Epidermal melanocyte (primary cell): ENCODE measurements around the gene NEURL1.

Experiments used
- DNase-seq: peaks from one replicate; pipeline ENCODE4 v3.0.0; 2011; ENCODE audit warnings: low spot score; ENCODE audit not compliant: insufficient read length

NEURL1 gene

GRCh38 chr10:103582331-103583123 lies 89.0 kb downstream of the NEURL1 start:
- DNase-seq, result no peak

GRCh38 chr10:103583871-103584215 lies 90.3 kb downstream of the NEURL1 start:
- no peak for DNase-seq

- DNase-seq, result no peak
These were observed 90.9 kb downstream of the NEURL1 start for GRCh38 chr10:103584216-103585010.

- no peak for DNase-seq
These were observed 91.5 kb downstream of the NEURL1 start for GRCh38 chr10:103585011-103585405.

GRCh38 chr10:103587073-103587472 lies 93.6 kb downstream of the NEURL1 start:
- no peak for DNase-seq

- DNase-seq, result no peak
These were observed 95.6 kb downstream of the NEURL1 start for GRCh38 chr10:103589074-103589630.

- DNase-seq, result no peak
These were observed 96.6 kb downstream of the NEURL1 start for GRCh38 chr10:103590060-103590459.

- no peak for DNase-seq
These were observed 97.3 kb downstream of the NEURL1 start for GRCh38 chr10:103590744-103591291.

GRCh38 chr10:103592186-103593021 lies 98.9 kb downstream of the NEURL1 start:
- DNase-seq, result peak; percentile 76

GRCh38 chr10:103593022-103593570 lies 99.6 kb downstream of the NEURL1 start:
- DNase-seq, result no peak

- no peak for DNase-seq
These were observed 102.6 kb downstream of the NEURL1 start for GRCh38 chr10:103595933-103596726.

- no peak for DNase-seq
These were observed 103.5 kb downstream of the NEURL1 start for GRCh38 chr10:103597003-103597402.

- DNase-seq, result peak; percentile 93
These were observed 105.2 kb downstream of the NEURL1 start for GRCh38 chr10:103598654-103599115.

- no peak for DNase-seq
These were observed 105.7 kb downstream of the NEURL1 start for GRCh38 chr10:103599211-103599610.

GRCh38 chr10:103599907-103600306 lies 106.4 kb downstream of the NEURL1 start:
- DNase-seq, result no peak

GRCh38 chr10:103600325-103600724 lies 106.8 kb downstream of the NEURL1 start:
- DNase-seq, result no peak

- DNase-seq, result no peak
These were observed 107.6 kb downstream of the NEURL1 start for GRCh38 chr10:103600956-103601569.

- DNase-seq, result no peak
These were observed 108.7 kb downstream of the NEURL1 start for GRCh38 chr10:103602028-103602851.

GRCh38 chr10:103602852-103603155 lies 109.3 kb downstream of the NEURL1 start:
- no peak for DNase-seq
